GM13976 (cell line): ENCODE data around the gene C22orf23.

Source experiments
- DNase-seq: peaks from one replicate; pipeline ENCODE4 v3.0.0; 2012; ENCODE audit warnings: low spot score
- CTCF ChIP-seq: IDR thresholded peaks from 2 replicates; pipeline ENCODE4 v1.5.1; 2012; ENCODE audit warnings: borderline replicate concordance, mild to moderate bottlenecking; ENCODE audit not compliant: insufficient read depth; ENCODE audit errors: extremely low read depth, missing control alignments, control extremely low read depth
- in situ Hi-C: fragments of 300-500 bp; cut with MboI; formaldehyde crosslinking; loops from one replicate; pipeline ENCODE4 v1.12.0; 2022; ENCODE audit warnings: low sequenced_read_pairs, mixed read lengths, inconsistent platforms; ENCODE audit not compliant: unreplicated experiment

C22orf23 gene

GRCh38 chr22:37943825-37944198 lies 9.6 kb downstream of the C22orf23 start:
- in situ Hi-C loops = no loop called here
- no peak for DNase-seq
- TF ChIP-seq CTCF = no peak

- DNase-seq = no peak
- in situ Hi-C loops = no loop called here
- TF ChIP-seq CTCF = no peak
Measured at GRCh38 chr22:37943136-37943824, 10.1 kb downstream of the C22orf23 start.

- TF ChIP-seq CTCF = no peak
- in situ Hi-C loops = no loop called here
- DNase-seq = no peak
Measured at GRCh38 chr22:37942133-37942532, 11.3 kb downstream of the C22orf23 start.

- DNase-seq = no peak
- no peak for TF ChIP-seq CTCF
- in situ Hi-C loops = no loop called here
Measured at GRCh38 chr22:37940698-37941376, 12.6 kb downstream of the C22orf23 start.

GRCh38 chr22:37933711-37934376 lies 19.6 kb downstream of the C22orf23 start:
- peak; percentile 95 for DNase-seq
- in situ Hi-C loops = no loop called here
- peak; percentile 98 for TF ChIP-seq CTCF

- DNase-seq = no peak
- TF ChIP-seq CTCF = no peak
- in situ Hi-C loops = no loop called here
Measured at GRCh38 chr22:37932821-37933578, 20.4 kb downstream of the C22orf23 start.
